Loucy (cell line): ENCODE data around the gene PYGB.
"Not testable (repeated sequence)": the region's sequence is repeated elsewhere in the genome, so short reads cannot be mapped to it uniquely, and the experiment has no call there.

Experiments
- H2AFZ ChIP-seq: fragments of 200-600 bp; sonication (generic); 2 replicates; pipeline ENCODE4 v1.6.0; 2016; ENCODE audit warnings: antibody characterized with exemption, mild to moderate bottlenecking, low read length, moderate library complexity
- H3F3A ChIP-seq: fragments of 200-600 bp; 2 replicates; pipeline ENCODE4 v1.6.0; 2016; ENCODE audit warnings: antibody characterized with exemption, low read depth, mild to moderate bottlenecking
- H3K27me3 ChIP-seq: fragments of 200-600 bp; sonication (generic); 2 replicates; pipeline ENCODE4 v1.6.1; 2014; ENCODE audit warnings: low read length, mild to moderate bottlenecking; ENCODE audit not compliant: insufficient read depth, poor library complexity, severe bottlenecking
- H3K36me3 ChIP-seq: fragments of 200-600 bp; sonication (generic); 2 replicates; pipeline ENCODE4 v1.6.1; 2016; ENCODE audit warnings: low read length; ENCODE audit not compliant: insufficient read depth
- H3K4me1 ChIP-seq: fragments of 200-600 bp; sonication (generic); 2 replicates; pipeline ENCODE4 v1.5.1; 2014; ENCODE audit warnings: low read length, mild to moderate bottlenecking; ENCODE audit not compliant: insufficient read depth, poor library complexity, severe bottlenecking
- H3K4me2 ChIP-seq: fragments of 200-600 bp; sonication (generic); 2 replicates; pipeline ENCODE4 v1.6.0; 2014; ENCODE audit warnings: antibody characterized with exemption, low read length, low read depth, mild to moderate bottlenecking; ENCODE audit not compliant: poor library complexity, severe bottlenecking
- H3K4me3 ChIP-seq: fragments of 200-600 bp; sonication (generic); 2 replicates; pipeline ENCODE4 v1.5.1; 2014; ENCODE audit warnings: low read length, mild to moderate bottlenecking, mixed read lengths; ENCODE audit not compliant: poor library complexity, severe bottlenecking
- H3K79me2 ChIP-seq: fragments of 200-600 bp; sonication (generic); 2 replicates; pipeline ENCODE4 v1.6.1; 2014; ENCODE audit warnings: low read length; ENCODE audit not compliant: insufficient read depth
- H3K9ac ChIP-seq: fragments of 200-600 bp; sonication (generic); 2 replicates; pipeline ENCODE4 v1.6.0; 2014; ENCODE audit warnings: mild to moderate bottlenecking, low read depth, low read length, moderate library complexity; ENCODE audit not compliant: poor library complexity, severe bottlenecking
- H3K9me2 ChIP-seq: fragments of 200-600 bp; sonication (generic); replicated peaks from 2 replicates; pipeline ENCODE4 v1.6.1; 2016; ENCODE audit warnings: low read depth, low read length, mixed read lengths
- H3K9me3 ChIP-seq: fragments of 200-600 bp; sonication (generic); 2 replicates; pipeline ENCODE4 v1.6.1; 2014; ENCODE audit warnings: mild to moderate bottlenecking, antibody characterized with exemption, low read length, low read depth; ENCODE audit not compliant: insufficient read depth
- H4K20me1 ChIP-seq: fragments of 200-600 bp; sonication (generic); 2 replicates; pipeline ENCODE4 v1.6.0; 2014; ENCODE audit warnings: antibody characterized with exemption, low read length, mild to moderate bottlenecking; ENCODE audit not compliant: insufficient read depth, poor library complexity, severe bottlenecking
- CTCF ChIP-seq: fragments of 200-600 bp; sonication (generic); conservative IDR thresholded peaks from 2 replicates; pipeline ENCODE4 v1.5.1; 2014; ENCODE audit warnings: mild to moderate bottlenecking, antibody characterized with exemption, low read length
- EZH2phosphoT487 ChIP-seq: fragments of 200-600 bp; IDR thresholded peaks from 2 replicates; pipeline ENCODE4 v1.6.1; 2018; ENCODE audit warnings: antibody characterized with exemption, mild to moderate bottlenecking, moderate library complexity, borderline replicate concordance

PYGB gene

GRCh38 chr20:25237610-25238318 lies 10.1 kb upstream of the PYGB start:
- H3K4me1 ChIP-seq = no peaks in the 10 kb centered on the region
- no peak overlapping the region for H3K9ac ChIP-seq
- no peaks in the 10 kb centered on the region for H3K79me2 ChIP-seq
- no peak overlapping the region for H2AFZ ChIP-seq
- no peaks in the 10 kb centered on the region for H3K9me2 ChIP-seq
- no peaks in the 10 kb centered on the region for H3F3A ChIP-seq
- H3K4me2 ChIP-seq = no peak overlapping the region
- H4K20me1 ChIP-seq = no peaks in the 10 kb centered on the region
- no peak overlapping the region for H3K4me3 ChIP-seq
- no peaks in the 10 kb centered on the region for H3K36me3 ChIP-seq
- no peak for TF ChIP-seq CTCF
- no peak for TF ChIP-seq EZH2phosphoT487
- H3K27me3 ChIP-seq = no peaks in the 10 kb centered on the region
- no peaks in the 10 kb centered on the region for H3K9me3 ChIP-seq

- H3K9me2 ChIP-seq = no peaks in the 10 kb centered on the region
- H3K4me1 ChIP-seq = no peaks in the 10 kb centered on the region
- no peaks in the 10 kb centered on the region for H3K27me3 ChIP-seq
- no peaks in the 10 kb centered on the region for H3F3A ChIP-seq
- no peaks in the 10 kb centered on the region for H4K20me1 ChIP-seq
- no peaks in the 10 kb centered on the region for H3K9me3 ChIP-seq
- no peak overlapping the region for H2AFZ ChIP-seq
- TF ChIP-seq CTCF (no peak), EZH2phosphoT487 (no peak)
- H3K36me3 ChIP-seq = no peaks in the 10 kb centered on the region
- no peak overlapping the region for H3K4me2 ChIP-seq
- H3K9ac ChIP-seq = no peak overlapping the region
- no peaks in the 10 kb centered on the region for H3K79me2 ChIP-seq
- no peak overlapping the region for H3K4me3 ChIP-seq
Observed at GRCh38 chr20:25238319-25239037, 9.4 kb upstream of the PYGB start.

- Histone ChIP-seq H3K36me3 (no peaks in the 10 kb centered on the region), H3K4me1 (no peaks in the 10 kb centered on the region), H2AFZ (no peak overlapping the region), H3K9me2 (no peaks in the 10 kb centered on the region), H4K20me1 (no peaks in the 10 kb centered on the region), H3K9me3 (no peaks in the 10 kb centered on the region), H3K9ac (no peak overlapping the region), H3K4me2 (no peak overlapping the region), H3K27me3 (no peaks in the 10 kb centered on the region), H3K79me2 (no peaks in the 10 kb centered on the region), H3K4me3 (no peak overlapping the region), H3F3A (no peaks in the 10 kb centered on the region)
- no peak for TF ChIP-seq EZH2phosphoT487
Observed at GRCh38 chr20:25239387-25240370, 8.2 kb upstream of the PYGB start.

- not testable (repeated sequence) for H3K27me3 ChIP-seq, H3K4me1 ChIP-seq, H3K9ac ChIP-seq, H3K36me3 ChIP-seq, H2AFZ ChIP-seq, H4K20me1 ChIP-seq, H3K4me2 ChIP-seq, H3K4me3 ChIP-seq, H3K79me2 ChIP-seq, H3K9me2 ChIP-seq, H3K9me3 ChIP-seq, H3F3A ChIP-seq
Observed at GRCh38 chr20:25240851-25241658, 6.8 kb upstream of the PYGB start.

GRCh38 chr20:25241659-25241955 lies 6.3 kb upstream of the PYGB start:
- not testable (repeated sequence) for H3K79me2 ChIP-seq, H3K36me3 ChIP-seq, H3F3A ChIP-seq, H3K4me2 ChIP-seq, H3K9me2 ChIP-seq, H3K4me1 ChIP-seq, H3K9me3 ChIP-seq, H2AFZ ChIP-seq, H3K27me3 ChIP-seq, H3K9ac ChIP-seq, H4K20me1 ChIP-seq, H3K4me3 ChIP-seq
